Gastrocnemius medialis (tissue), 4 donors: ENCODE measurements around the gene FAM210B. TPM values are rescaled to one million over a fixed set of nuclear protein-coding genes. Genes with fewer than 3 reads are reported as not detected.

ENCODE experiments used
- ATAC-seq, 2 donors: fragments of 150-250 bp; one replicate each; pipeline ENCODE4 v1.9.1; 2016
- DNase-seq, 2 donors: peaks; one replicate each; pipeline ENCODE4 v3.0.0-alpha.2; 2019
- H3K27ac ChIP-seq, 4 donors: fragments of 200-600 bp; sonication (generic); 1 replicate in 1 of 4; 2 replicates in 3 of 4; pipeline ENCODE4 v1.5.1; 2016 to 2018; ENCODE audit warnings: mild to moderate bottlenecking in 2 of 4, moderate library complexity in 1 of 4
- H3K27me3 ChIP-seq, 3 donors: fragments of 200-600 bp; sonication (generic) in 2 of 3; 1 replicate in 1 of 3; 2 replicates in 2 of 3; pipeline versions ENCODE4 v1.5.1 to v1.6.0; 2016 to 2019; ENCODE audit warnings: mild to moderate bottlenecking in 1 of 3, moderate library complexity in 1 of 3
- H3K36me3 ChIP-seq, 2 donors: fragments of 200-600 bp; sonication (generic) in 1 of 2; one replicate each; pipeline ENCODE4 v1.5.1; 2017 to 2018
- H3K4me1 ChIP-seq, 2 donors: fragments of 200-600 bp; sonication (generic) in 1 of 2; one replicate each; pipeline ENCODE4 v1.5.1; 2016 to 2017; ENCODE audit warnings: mild to moderate bottlenecking in 2 of 2
- H3K4me3 ChIP-seq, 4 donors: fragments of 200-600 bp; sonication (generic) in 3 of 4; 1 replicate in 1 of 4; 2 replicates in 3 of 4; pipeline ENCODE4 v1.5.1; 2016 to 2019; ENCODE audit warnings: mild to moderate bottlenecking in 2 of 4
- H3K9me3 ChIP-seq, 3 donors: fragments of 200-600 bp; sonication (generic) in 2 of 3; 1 replicate in 1 of 3; 2 replicates in 2 of 3; pipeline ENCODE4 v1.5.1; 2016 to 2019
- POLR2A ChIP-seq, 2 donors: fragments of 450-650 bp; IDR thresholded peaks; one replicate each; pipeline ENCODE4 v1.6.1; 2017; ENCODE audit warnings: antibody characterized with exemption in 2 of 2, mild to moderate bottlenecking in 2 of 2, moderate library complexity in 2 of 2
- in situ Hi-C, 4 donors: fragments of 200-750 bp; cut with MboI; loops; one replicate each; pipeline versions ENCODE4 v1.15.0 to v1.8.0; 2017; ENCODE audit warnings: low sequenced_read_pairs in 4 of 4
- intact Hi-C: fragments of 100-400 bp; cut with DNase I; formaldehyde crosslinking; loops from one replicate; pipeline ENCODE4 v1.15.1; 2023; ENCODE audit warnings: low total_unique reads
- total RNA-seq, 4 donors: library from RNA; depleted of rRNA; stranded (reverse); fragments of >200 nt; gene quantifications; one replicate each; pipeline versions ENCODE4 v1.1.0 to v1.2.3, GENCODE V29; 2016
- TF ChIP-seq, protein P1 (sequence below), 5 experiments: fragments of 450-650 bp in 3 of 5; fragments of 200-600 bp in 2 of 5; sonication (generic) in 2 of 5; IDR thresholded peaks in 4 of 5; conservative IDR thresholded peaks in 1 of 5; 1 replicate in 4 of 5; 2 replicates in 1 of 5; pipeline ENCODE4 v1.5.1; 2016 to 2019; ENCODE audit warnings: antibody characterized with exemption in 5 of 5, mild to moderate bottlenecking in 3 of 5, moderate library complexity in 3 of 5

Gene FAM210B, protein sequence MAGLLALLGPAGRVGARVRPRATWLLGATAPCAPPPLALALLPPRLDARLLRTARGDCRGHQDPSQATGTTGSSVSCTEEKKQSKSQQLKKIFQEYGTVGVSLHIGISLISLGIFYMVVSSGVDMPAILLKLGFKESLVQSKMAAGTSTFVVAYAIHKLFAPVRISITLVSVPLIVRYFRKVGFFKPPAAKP
- total RNA-seq = 10 to 100 TPM; 34.5 to 57.2 (median 41.4) TPM

DNA sequence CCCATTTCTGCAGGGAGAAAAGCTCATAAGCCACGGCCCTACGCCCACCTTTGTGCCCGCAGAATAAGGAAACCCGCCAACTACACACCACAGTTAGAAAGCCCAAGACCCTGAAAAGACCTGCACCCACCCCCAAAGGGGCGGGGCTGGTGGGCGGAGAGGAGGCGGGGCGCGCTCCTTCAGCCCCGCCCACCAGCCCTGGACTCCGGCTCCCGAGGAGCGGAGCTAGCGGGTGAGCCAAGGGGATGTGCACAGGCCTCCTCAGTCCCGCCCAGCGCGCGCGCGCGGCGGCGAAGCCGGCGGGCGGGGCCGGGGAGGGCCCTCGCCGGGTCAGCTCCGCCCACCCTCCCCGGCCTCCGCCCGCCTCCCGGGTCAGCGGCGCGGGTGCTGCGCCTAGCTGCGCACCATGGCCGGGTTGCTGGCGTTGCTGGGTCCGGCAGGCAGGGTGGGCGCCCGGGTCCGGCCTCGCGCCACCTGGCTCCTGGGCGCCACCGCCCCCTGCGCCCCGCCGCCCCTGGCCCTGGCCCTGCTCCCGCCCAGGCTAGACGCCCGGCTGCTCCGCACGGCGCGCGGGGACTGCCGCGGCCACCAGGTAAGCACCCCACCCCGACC is at the start of gene FAM210B:
Gene FAM210B (plus strand): TSS at position 375 of the 612 bp plus-strand sequence. CDS start 32 bp downstream, at position 407.
- DNase-seq (peak; percentile 76 to 87), ATAC-seq (peak; percentile 88 to 93)
- Histone ChIP-seq H3K4me1 (peaks cover 27 to 29% of the 10 kb centered on the region in 2 donors), H3K27ac (peak within 1 kb of the TSS; percentile 68 to 91 (median 81)), H3K27me3 (no peaks in the 10 kb centered on the region), H3K9me3 (no peaks in the 10 kb centered on the region), H3K4me3 (peak within 1 kb of the TSS; percentile 62 to 93 (median 76)), H3K36me3 (no peaks in the 10 kb centered on the region)
- peak; percentile 72 to 77 for TF ChIP-seq POLR2A (IDR thresholded peaks at IDR 0.05)
- TF ChIP-seq, protein P1, sequence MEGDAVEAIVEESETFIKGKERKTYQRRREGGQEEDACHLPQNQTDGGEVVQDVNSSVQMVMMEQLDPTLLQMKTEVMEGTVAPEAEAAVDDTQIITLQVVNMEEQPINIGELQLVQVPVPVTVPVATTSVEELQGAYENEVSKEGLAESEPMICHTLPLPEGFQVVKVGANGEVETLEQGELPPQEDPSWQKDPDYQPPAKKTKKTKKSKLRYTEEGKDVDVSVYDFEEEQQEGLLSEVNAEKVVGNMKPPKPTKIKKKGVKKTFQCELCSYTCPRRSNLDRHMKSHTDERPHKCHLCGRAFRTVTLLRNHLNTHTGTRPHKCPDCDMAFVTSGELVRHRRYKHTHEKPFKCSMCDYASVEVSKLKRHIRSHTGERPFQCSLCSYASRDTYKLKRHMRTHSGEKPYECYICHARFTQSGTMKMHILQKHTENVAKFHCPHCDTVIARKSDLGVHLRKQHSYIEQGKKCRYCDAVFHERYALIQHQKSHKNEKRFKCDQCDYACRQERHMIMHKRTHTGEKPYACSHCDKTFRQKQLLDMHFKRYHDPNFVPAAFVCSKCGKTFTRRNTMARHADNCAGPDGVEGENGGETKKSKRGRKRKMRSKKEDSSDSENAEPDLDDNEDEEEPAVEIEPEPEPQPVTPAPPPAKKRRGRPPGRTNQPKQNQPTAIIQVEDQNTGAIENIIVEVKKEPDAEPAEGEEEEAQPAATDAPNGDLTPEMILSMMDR (IDR thresholded peaks at IDR 0.05 in 4 of 5, conservative IDR thresholded peaks at IDR 0.05 in 1 of 5) = no peak
- intact Hi-C loops (loop anchor here (1.0 kb wide), 2 partner anchors 34 to 110 kb away; partner anchors contain the start of genes AURKA, CSTF1 and RTF2), in situ Hi-C loops (no loop called here)

GRCh38 chr20:56316051-56316450 is 42.7 kb upstream of the FAM210B start:
- TF ChIP-seq, protein P1 (IDR thresholded peaks at IDR 0.05 in 4 of 5, conservative IDR thresholded peaks at IDR 0.05 in 1 of 5) = no peak
- no peak for TF ChIP-seq POLR2A (IDR thresholded peaks at IDR 0.05)
- H3K27me3 ChIP-seq = no peaks in the 10 kb centered on the region
- no peak overlapping the region for H3K4me3 ChIP-seq
- no peak overlapping the region for H3K27ac ChIP-seq
- H3K36me3 ChIP-seq = no peaks in the 10 kb centered on the region
- H3K9me3 ChIP-seq = no peaks in the 10 kb centered on the region
- H3K4me1 ChIP-seq = no peaks in the 10 kb centered on the region
- no peak for DNase-seq
- ATAC-seq = no peak
- in situ Hi-C loops = no loop called here
- intact Hi-C loops = no loop called here

- Histone ChIP-seq H3K27me3 (no peaks in the 10 kb centered on the region), H3K4me3 (no peak overlapping the region), H3K27ac (no peak overlapping the region), H3K9me3 (no peaks in the 10 kb centered on the region), H3K4me1 (no peaks in the 10 kb centered on the region), H3K36me3 (no peaks in the 10 kb centered on the region)
- TF ChIP-seq, protein P1 (IDR thresholded peaks at IDR 0.05 in 4 of 5, conservative IDR thresholded peaks at IDR 0.05 in 1 of 5) = no peak
- no peak for TF ChIP-seq POLR2A (IDR thresholded peaks at IDR 0.05)
- ATAC-seq (no peak), DNase-seq (no peak)
- intact Hi-C loops (no loop called here), in situ Hi-C loops (no loop called here)
These were observed 42.3 kb upstream of the FAM210B start for GRCh38 chr20:56316483-56316882.

DNA sequence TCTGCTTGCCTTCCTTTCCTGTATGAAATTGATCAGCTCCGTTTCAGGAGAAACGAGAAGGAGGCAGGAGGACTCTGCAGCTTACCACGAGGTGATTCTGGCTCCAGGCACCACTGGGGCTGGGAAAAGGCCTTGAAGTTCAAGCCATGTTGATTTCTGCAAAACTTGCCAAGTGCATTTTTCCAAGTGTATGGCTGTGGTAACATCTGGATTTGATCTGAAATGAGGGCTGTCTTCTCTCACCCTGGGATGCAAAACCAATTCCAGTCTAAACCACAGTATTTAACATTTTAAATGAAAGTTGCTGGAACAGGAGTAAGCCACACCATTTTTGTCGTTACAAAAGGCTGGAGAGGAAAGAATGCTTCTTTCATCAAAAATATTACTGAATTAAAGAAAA is 36.1 kb upstream of the FAM210B start:
- in situ Hi-C loops = no loop called here
- Histone ChIP-seq H3K9me3 (no peaks in the 10 kb centered on the region), H3K27ac (no peak overlapping the region), H3K27me3 (no peaks in the 10 kb centered on the region), H3K36me3 (no peaks in the 10 kb centered on the region), H3K4me3 (no peak overlapping the region), H3K4me1 (no peaks in the 10 kb centered on the region)
- intact Hi-C loops = no loop called here
- TF ChIP-seq POLR2A (IDR thresholded peaks at IDR 0.05) = no peak
- TF ChIP-seq, protein P1 (IDR thresholded peaks at IDR 0.05 in 4 of 5, conservative IDR thresholded peaks at IDR 0.05 in 1 of 5) = no peak
- DNase-seq (no peak), ATAC-seq (no peak)
